ENCODE measurements around the gene BUD13.

DNA sequence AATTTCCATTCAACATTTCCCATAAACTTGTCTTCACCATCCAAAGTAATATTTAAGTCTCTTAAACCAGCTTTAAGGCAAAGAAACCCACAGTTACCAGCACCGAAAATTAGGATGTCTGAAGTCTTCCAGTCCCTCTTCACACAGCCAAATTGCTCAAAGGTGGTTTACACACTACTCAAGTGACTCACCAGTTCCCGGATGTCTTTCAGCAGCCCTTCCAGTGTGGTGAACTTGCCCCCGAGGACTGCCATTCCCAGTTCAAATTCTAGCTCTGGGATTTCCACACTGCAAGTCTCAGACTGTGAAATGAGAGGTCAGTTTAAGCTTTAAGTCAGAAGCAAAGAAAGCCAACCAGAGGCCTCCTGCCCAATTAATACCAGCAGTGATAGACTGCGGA, 9.9 kb upstream of the BUD13 start:
- no peak for TF ChIP-seq EZH2phosphoT487 (IDR thresholded peaks at IDR 0.05; ENCODE audit: borderline replicate concordance)
- TF ChIP-seq, protein P1, sequence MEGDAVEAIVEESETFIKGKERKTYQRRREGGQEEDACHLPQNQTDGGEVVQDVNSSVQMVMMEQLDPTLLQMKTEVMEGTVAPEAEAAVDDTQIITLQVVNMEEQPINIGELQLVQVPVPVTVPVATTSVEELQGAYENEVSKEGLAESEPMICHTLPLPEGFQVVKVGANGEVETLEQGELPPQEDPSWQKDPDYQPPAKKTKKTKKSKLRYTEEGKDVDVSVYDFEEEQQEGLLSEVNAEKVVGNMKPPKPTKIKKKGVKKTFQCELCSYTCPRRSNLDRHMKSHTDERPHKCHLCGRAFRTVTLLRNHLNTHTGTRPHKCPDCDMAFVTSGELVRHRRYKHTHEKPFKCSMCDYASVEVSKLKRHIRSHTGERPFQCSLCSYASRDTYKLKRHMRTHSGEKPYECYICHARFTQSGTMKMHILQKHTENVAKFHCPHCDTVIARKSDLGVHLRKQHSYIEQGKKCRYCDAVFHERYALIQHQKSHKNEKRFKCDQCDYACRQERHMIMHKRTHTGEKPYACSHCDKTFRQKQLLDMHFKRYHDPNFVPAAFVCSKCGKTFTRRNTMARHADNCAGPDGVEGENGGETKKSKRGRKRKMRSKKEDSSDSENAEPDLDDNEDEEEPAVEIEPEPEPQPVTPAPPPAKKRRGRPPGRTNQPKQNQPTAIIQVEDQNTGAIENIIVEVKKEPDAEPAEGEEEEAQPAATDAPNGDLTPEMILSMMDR (conservative IDR thresholded peaks at IDR 0.05; ENCODE audit: low read length) = no peak
